Stimulated activated naive CD4-positive, alpha-beta T cell (primary cell): ENCODE data around the gene MYH11.
"Not testable (repeated sequence)": the region's sequence is repeated elsewhere in the genome, so short reads cannot be mapped to it uniquely, and the experiment has no call there.

Experiments
- DNase-seq, 6 experiments: peaks; one replicate each; lab custom pipeline; 2025; lab: John Stamatoyannopoulos, UW

MYH11 gene

GRCh38 chr16:15751940-15752339 is 104.9 kb downstream of the MYH11 start:
- DNase-seq, result no peak

- DNase-seq, result no peak
Observed at GRCh38 chr16:15749985-15750384, 106.8 kb downstream of the MYH11 start.

- DNase-seq, result no peak
Observed at GRCh38 chr16:15749371-15749770, 107.5 kb downstream of the MYH11 start.

DNA sequence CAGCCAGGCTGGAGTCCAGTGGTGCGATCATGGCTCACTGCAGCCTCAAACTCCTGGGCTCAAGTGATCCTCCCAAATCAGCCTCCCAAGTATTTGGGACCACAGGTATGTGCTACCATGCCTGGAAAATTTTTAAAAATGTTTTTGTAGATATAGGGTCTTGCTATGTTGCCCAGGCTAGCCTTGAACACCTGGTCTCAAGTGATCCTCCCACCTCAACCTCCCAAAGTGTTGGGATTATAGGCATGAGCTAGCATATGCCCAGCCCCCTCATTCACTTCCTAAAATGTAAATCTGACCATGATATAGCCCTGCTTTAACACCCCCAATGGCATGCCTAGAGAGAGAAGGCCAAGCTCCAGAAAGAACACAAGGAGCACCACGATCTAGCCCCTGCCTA is 108.2 kb downstream of the MYH11 start:
- no peak for DNase-seq

GRCh38 chr16:15747937-15748336 is 108.9 kb downstream of the MYH11 start:
- no peak for DNase-seq

- no peak for DNase-seq
Observed at GRCh38 chr16:15746332-15746731, 110.5 kb downstream of the MYH11 start.

DNA sequence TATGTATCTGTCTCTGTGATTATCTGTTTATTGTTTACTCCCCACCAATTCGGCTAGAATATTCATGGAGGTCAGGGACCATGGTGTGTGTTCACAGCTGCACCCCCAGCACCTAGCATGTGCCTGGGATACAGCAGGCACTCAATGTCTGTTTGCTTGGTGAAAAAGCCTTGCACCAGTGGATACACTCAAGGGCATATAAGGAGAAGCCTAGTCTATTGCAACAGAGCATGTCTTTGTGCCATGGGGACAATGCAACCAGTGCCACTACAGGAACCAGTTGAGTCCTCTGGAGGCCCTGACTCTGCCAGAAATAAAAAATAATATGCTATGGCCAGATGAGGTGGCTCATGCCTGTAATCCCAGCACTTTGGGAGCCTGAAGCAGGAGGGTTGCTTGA is 113.2 kb downstream of the MYH11 start:
- no peak for DNase-seq

GRCh38 chr16:15742716-15743115 is 114.1 kb downstream of the MYH11 start:
- DNase-seq, result no peak

- no peak for DNase-seq
Observed at GRCh38 chr16:15741207-15741871, 115.5 kb downstream of the MYH11 start.

DNA sequence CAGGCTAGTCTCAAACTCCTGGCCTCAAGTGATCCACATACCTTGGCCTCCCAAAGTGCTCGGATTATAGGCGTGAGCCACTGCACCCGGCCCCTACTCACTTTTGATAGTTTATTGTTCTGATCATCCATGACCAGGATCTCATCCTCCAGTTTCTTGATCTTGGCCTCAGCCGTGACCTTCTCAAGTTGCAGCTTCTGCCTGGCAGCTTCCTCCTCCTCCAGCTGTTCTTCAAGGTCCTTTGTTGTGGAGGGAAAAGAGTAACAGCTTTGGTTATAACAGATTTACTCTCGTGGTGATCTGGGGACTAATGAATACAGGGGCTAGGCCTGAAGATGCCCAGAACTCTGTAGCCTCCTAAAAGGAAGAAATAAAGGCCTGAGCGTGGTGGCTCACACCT is 116.9 kb downstream of the MYH11 start:
- DNase-seq, result no peak

DNA sequence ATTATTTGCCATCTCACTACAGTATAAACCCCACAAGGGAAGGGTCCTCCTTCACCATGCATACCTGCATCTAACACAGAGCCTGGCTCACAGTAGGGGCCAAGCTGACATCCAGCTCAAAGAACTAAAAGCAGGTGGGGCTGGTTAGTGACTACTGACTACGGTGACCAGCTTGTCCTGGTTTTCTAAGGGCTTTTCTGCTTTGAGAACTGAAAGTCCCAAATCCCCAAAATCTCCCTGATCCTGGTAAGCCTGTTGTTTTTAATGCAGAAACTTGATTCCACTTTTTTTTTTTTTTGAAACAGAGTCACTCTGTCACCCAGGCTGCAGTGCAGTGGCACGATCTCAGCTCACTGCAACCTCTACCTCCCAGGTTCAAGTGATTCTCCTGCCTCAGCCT is 117.4 kb downstream of the MYH11 start:
- no peak for DNase-seq

DNA sequence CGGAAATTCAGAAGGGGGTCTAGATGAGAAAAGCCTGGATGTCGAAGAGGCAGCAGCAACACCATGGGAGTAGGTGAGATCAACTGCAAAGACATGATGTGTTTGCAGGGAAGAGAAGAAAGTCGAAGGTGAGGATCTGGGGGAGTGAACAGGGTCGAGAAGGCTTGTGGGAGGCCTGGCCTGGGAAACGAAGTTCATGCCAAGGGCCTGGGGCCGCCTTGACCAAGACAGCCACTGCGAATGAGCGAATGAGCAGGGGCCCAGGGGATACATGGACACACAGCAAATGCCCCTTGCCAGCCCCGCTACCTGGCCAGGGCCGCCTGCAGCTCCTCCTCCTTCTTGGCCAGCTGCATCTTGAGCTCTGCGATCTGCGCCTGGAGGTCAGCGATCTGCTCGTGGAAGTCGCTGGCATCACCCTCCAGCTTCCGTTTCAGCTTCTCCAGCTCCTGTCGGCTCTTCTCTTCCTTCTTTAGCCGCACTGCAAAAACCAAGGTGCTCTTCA is 119.6 kb downstream of the MYH11 start:
- no peak for DNase-seq

DNA sequence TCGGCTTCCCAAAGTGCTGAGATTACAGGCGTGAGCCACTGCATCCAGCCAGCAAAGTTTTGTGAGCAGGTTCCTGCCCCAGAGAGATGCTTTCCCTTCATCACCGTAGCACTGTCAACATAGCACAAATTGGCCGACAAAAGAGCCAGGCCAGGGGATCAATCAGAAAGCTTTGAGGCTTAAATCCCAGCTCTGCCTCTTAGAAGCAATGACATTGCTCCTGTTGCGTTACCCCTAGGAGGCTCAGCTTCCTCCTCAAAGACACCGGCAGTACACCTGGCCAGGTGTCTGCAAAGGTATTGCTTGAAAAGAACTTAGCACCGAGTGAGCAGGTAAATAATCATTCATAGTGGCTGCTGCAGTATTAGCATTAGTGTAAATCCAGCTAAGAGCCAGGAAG is 120.3 kb downstream of the MYH11 start:
- DNase-seq, result no peak

DNA sequence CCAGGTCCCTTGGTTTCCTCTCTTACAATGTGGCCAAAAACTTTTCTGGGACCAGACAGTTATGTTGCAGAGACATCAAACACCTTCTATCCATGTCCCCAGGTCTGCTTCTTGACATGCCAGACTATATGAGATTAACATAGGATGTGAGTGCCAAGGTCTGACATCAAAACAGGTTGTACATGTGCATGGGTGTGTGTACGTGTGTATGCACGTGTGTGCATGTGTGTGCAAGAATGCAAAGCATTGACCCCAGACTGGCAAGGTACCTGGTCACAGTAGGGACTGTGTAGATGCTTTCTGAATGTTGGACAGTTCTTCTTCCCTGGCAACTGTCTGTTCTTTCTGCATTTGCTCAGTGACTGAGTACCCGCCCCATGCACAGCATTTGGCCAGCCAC is 121.2 kb downstream of the MYH11 start:
- no peak for DNase-seq

- no peak for DNase-seq
Observed at GRCh38 chr16:15732416-15732815, 124.4 kb downstream of the MYH11 start.

DNA sequence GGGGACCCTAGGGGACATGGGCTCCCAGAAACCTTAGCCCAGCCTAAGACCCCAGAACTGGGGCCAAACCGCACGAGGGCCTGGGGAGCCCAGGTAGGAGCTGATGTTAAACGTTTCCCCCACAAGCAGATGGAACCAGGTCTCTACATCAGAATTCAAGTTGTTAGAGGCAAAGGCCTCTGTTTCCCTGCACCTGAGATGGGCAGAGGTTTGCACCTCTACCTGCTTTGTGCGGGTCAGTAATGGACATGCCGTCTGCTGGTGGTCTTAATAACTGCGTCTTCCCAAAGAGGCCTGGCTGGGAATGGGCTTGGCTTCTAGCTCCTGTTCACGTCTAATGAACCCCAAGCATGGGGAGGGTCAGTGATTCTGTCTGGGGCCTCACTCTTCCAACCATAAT is 127.7 kb downstream of the MYH11 start:
- DNase-seq, result no peak

GRCh38 chr16:15727697-15728096 is 129.1 kb downstream of the MYH11 start:
- DNase-seq, result not testable (repeated sequence)

DNA sequence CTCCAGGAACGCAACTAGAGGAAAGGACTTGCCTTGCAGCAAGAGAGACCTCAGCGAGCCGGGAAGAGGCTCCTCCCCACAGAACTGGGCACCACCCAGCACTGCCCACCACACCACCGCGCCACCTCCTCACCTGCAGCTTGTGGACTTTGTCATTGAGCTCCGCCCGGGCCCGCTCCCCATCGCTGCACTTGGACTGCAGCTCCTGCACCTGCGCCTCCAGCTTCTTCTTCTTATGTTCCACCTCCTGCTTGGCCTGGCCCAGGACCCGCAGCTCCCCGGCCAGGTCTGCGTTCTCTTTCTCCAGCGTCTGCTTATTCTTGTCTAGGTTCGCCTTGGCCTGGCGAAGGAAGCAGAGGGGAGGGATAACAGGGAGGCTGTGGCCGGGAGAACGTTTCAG is 130.1 kb downstream of the MYH11 start:
- no peak for DNase-seq

DNA sequence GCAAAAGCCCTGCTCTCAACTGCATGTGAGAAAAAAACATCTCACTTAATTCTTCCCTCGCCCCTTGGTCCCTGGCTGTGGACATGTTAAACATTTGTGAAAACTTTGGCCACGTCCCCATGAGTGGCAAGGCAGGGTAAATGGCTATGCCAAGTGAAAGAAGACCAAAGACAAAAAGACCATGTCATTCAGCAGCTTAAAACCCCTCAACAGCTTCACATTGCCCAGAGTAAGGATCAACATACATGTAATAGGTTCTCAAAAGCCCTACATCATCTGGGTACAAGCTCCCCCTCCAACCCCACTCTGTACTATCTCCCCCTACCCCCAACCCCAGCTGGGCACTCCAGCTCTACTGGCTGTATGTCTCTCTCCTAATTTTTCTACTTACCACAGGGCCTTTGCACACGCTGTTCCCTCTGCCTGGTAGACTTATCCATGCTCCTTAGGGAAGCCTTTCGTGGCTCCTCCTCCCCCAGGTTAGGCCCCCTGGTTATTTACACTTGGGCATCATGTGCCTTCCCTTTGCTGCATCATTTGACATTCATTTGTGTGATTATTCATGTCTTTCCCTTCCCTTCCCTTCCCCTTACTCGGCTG is 131.1 kb downstream of the MYH11 start:
- no peak for DNase-seq

- DNase-seq, result no peak
Observed at GRCh38 chr16:15723808-15724207, 133.0 kb downstream of the MYH11 start.

- no peak for DNase-seq
Observed at GRCh38 chr16:15721018-15721417, 135.8 kb downstream of the MYH11 start.

DNA sequence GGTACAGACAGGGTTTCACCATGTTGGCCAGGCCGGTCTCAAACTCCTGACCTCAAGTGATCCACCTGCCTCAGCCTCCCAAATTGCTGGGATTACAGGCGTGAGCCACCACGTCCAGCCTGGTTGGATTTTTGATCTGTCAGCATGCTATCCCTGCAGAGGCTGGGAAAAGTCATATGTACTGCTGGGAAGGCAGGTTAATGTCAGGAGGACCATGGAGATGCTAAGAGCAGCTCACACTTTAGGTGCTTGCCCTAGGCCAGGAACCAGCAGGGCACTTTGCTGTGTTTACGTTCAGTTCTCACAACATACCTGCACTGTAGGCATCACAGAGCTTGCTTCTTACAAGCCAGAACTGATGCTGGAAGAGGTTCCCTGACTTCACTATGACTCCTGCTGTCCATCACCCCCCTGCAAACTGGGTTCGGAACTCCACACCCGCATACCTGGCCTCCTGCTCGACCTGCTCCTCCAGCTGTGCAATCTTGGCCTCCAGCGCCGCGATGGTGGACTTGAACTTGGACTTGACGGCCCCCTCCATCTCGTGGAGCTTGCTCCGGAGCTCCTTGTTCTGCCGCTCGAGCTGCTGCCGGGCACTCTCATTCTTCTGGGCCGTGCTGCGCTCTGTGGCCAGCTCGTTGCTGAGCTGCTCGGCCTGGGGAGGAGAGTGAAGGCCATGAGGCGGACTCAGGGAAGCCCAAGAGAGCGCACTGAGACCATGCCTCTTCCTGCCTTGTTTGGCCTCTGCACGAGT is 140.0 kb downstream of the MYH11 start:
- no peak for DNase-seq

DNA sequence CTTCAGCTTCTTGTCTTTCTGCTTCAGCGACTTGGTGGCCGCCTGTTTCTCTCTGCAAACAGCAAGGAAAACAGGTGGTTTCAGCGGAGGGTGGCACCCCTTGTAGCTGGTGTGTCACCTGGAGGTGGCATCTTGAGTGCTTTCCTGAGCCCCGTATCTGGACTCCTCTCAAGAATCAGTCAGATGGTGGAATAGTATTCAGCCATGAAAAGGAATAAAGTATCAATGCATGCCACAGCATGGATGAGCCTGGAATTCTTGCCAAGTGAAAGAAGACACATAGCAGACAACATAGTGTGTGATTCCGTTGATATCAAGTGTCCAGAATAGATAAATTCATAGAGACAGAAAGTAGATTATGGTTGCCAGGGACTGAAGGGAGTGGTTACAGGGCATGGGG is 141.6 kb downstream of the MYH11 start:
- DNase-seq, result no peak
